Measurements from ENCODE around the gene NOA1. TPM values are rescaled to one million over a fixed set of nuclear protein-coding genes. Genes with fewer than 3 reads are reported as not detected.

NOA1 gene
- total RNA-seq, 2 experiments from 2014 or later = 22.4 to 23.6 TPM

DNA sequence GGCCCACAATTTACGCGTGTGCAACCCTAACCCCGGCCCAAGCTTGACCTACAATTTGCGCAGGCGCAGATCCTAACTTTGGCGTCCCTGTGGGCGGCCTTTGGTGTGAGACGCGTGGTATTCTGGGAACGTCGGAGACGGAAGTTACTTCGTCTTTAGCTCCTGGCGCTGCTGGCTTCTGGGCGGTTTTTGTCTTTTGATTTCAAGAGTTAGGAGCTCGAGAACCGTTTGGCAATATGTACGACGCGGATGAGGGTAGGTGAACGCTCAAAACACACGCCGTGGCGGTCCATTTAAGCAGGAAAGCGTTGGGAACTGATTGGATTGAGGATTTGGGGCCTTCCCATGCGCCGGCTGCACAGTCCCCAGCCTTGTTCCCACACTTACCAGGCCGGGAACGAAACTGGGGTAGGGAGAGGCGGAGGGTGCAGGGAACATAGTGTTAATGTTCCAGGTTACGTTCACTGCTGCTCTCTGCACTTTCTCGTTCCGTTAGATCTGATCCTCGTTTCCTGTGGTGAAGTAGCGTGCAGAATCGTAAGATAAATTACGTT, 1.4 kb upstream of the NOA1 start, which contains the start of gene POLR2B:
TSS of gene POLR2B (plus strand) at position 147 of the 554 bp plus-strand sequence. CDS start at position 237, 90 bp downstream.
- peaks cover under 1% of the 10 kb centered on the region for H3K9me3 Mint-ChIP-seq
- peaks cover 20% of the 10 kb centered on the region for H3K36me3 Mint-ChIP-seq
- ATAC-seq (ENCODE audit: low read depth) = peak; percentile 55
- peak within 1 kb of the TSS; percentile 99 for H3K4me3 Mint-ChIP-seq
- peak; percentile 85 for DNase-seq
- H3K27me3 Mint-ChIP-seq = no peaks in the 10 kb centered on the region
- H3K4me1 Mint-ChIP-seq = peaks cover 43% of the 10 kb centered on the region
- POLR2A ChIA-PET = interaction anchor here (0.6 to 4.7 kb wide), 20 partner anchors 9 to 1448 kb away, joined by 3 to 107 read pairs (median 5); partner anchors contain the start of genes AASDH, IGFBP7, PAICS and PPAT
- H3K27ac Mint-ChIP-seq = peak within 1 kb of the TSS; percentile 99

DNA sequence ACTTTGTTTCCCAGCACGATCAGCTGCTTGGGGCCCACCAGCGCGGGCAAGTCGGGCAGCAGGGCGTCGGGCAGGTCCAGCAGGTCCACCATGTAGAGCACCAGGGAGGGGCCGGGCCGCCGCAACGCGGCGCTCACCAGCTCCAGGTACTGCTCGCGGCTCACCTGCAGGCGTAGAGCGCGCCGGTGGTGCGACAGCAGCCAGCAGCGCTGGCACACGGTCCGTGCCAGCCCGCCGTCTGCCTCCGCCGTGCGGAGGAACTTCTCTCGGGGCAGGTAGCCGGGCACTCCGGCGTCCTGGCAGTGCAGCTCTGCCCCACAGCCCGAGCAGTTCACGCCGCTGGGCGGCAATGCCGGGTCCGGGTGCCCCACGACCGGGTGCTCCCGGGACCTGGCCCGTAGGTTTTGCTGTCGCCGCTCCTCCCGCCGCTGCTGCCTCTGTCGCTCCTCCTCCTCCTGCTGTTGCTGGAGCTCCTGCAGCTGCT, 527 bp downstream of the NOA1 start:
- Mint-ChIP-seq H3K27me3 (no peaks in the 10 kb centered on the region), H3K4me1 (peaks cover 43% of the 10 kb centered on the region), H3K4me3 (peak overlapping the region; percentile 99), H3K27ac (peak overlapping the region; percentile 99), H3K9me3 (peaks cover 12% of the 10 kb centered on the region), H3K36me3 (peaks cover 38% of the 10 kb centered on the region)
- peak; percentile 70 for DNase-seq
- POLR2A ChIA-PET = interaction anchor here (0.8 to 4.7 kb wide), 10 partner anchors 11 to 590 kb away, joined by 4 to 107 read pairs (median 12); partner anchors contain the start of genes AASDH, PAICS, PPAT and REST
- ATAC-seq (ENCODE audit: low read depth) = peak; percentile 21

DNA sequence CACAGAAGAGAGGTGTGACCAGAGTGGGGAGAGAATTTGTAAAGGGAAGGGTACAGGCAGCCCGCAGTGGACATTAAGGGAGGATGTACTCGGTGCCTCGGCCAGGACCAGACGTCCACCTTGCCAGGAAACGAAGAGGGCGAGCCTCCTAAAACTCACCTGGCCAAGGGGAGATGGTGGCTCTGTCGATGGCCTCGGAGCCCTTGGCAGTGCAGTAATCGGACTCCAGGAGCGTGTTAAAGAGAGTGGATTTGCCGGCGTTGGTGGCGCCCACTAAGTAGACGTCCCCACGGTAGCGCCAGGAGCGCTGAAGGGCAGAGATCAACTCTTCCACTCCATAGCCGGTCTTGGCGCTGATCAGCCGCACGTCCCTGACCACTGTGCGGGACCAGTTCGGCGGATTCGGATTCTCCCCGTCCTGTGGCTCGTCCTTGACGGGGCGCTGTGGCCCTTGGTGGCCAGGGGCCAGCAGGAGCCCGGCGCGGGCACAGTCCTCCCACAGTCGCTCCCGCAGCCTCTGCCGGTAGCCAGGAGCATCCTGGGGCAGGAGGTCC, 1.0 kb downstream of the NOA1 start:
- Mint-ChIP-seq H3K9me3 (peaks cover 12% of the 10 kb centered on the region), H3K27me3 (no peaks in the 10 kb centered on the region), H3K4me3 (peak overlapping the region; percentile 99), H3K27ac (peak overlapping the region; percentile 17), H3K4me1 (peaks cover 41% of the 10 kb centered on the region), H3K36me3 (peaks cover 41% of the 10 kb centered on the region)
- POLR2A ChIA-PET = interaction anchor here (3.8 to 4.7 kb wide), 3 partner anchors 13 to 541 kb away, joined by 22 to 107 read pairs (median 43); partner anchors contain the start of genes PAICS, PPAT and REST
- ATAC-seq (ENCODE audit: low read depth) (no peak), DNase-seq (no peak)

DNA sequence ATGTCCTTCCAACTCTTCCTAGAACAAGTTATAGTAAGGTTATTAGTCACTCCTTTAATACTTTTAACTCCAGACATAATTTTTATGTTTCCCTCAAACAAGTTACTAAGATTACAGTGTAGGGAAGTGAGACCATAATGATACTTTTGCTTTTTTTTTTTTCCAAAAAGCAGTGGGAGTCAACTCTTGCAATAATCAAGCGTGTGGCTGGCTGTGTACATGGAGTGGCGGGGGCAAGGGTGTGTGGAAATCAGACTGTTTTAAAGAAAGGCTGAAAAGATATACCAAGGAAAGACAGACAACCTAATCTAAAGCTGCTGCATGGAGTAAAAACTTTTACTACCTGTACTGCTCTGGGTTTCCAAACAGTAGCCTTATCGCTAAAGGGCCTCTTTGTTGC, 4.1 kb downstream of the NOA1 start:
- peaks cover 12% of the 10 kb centered on the region for H3K9me3 Mint-ChIP-seq
- no peak for DNase-seq
- peaks cover 31% of the 10 kb centered on the region for H3K4me1 Mint-ChIP-seq
- no peaks in the 10 kb centered on the region for H3K27me3 Mint-ChIP-seq
- ATAC-seq (ENCODE audit: low read depth) = no peak
- H3K27ac Mint-ChIP-seq = no peak overlapping the region
- peaks cover 40% of the 10 kb centered on the region for H3K36me3 Mint-ChIP-seq
- POLR2A ChIA-PET = no interaction called here
- no peak overlapping the region for H3K4me3 Mint-ChIP-seq

DNA sequence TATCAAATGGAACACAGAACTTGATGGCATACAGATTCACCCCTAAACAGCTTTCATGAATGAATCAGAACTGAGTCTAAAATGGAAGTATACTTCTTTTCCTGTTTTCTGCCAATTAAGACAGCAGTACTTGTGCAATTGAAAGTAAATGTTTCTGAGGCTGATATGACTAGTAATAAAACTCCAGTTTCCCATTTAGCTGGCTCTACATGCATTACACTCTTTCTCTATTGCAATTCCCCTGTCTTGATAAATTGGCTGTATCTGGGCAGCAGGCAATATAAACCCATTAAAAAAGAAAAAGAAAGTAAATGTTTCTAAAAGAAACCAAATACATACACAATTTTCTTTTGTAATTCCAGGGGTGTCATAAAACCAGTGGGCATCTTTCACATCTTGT, 4.6 kb downstream of the NOA1 start:
- peaks cover 12% of the 10 kb centered on the region for H3K9me3 Mint-ChIP-seq
- H3K36me3 Mint-ChIP-seq = peaks cover 40% of the 10 kb centered on the region
- ATAC-seq (ENCODE audit: low read depth) = no peak
- POLR2A ChIA-PET = no interaction called here
- H3K4me3 Mint-ChIP-seq = no peak overlapping the region
- H3K27me3 Mint-ChIP-seq = no peaks in the 10 kb centered on the region
- H3K4me1 Mint-ChIP-seq = peaks cover 31% of the 10 kb centered on the region
- no peak overlapping the region for H3K27ac Mint-ChIP-seq
- DNase-seq = no peak

DNA sequence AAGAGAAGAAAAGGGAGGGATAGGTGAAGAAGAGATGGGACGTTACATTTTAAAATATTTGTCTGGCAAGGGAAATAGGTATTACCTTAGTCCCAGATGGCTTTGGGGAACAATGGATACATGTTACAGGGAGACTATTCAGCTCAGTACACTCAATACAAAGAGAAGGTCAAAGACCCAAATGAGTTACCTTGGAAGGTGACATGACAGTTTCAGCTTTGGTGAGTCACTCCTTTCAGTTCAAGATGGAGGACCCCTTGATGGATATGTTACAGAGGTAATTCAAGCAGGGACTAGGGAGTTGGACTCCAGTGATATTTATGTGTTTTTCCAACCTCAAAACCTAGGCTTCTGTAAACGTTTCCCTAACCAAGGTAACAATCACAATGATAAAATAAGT, 5.0 kb downstream of the NOA1 start:
- peaks cover 30% of the 10 kb centered on the region for H3K4me1 Mint-ChIP-seq

DNA sequence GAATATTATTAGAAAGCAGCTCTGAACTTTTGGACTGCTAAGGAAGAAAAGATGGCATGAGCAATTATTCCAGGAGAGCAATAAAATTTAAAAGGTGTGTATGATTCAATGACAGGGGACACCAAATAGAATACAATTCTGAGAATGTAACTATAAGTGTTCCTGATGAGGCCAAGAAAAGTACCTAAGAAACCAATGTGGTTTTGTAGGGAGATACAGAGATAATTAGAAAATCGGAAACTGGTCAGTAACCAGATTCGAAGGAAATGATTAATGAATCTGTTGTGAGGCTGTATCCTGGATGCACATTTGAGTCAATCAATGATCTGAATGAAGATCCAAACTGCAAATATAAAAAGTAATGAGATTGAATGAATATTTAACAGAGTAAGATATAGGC, 6.0 kb downstream of the NOA1 start:
- ATAC-seq (ENCODE audit: low read depth) (no peak), DNase-seq (no peak)
- POLR2A ChIA-PET = no interaction called here
- Mint-ChIP-seq H3K27ac (no peak overlapping the region), H3K4me1 (peaks cover 32% of the 10 kb centered on the region), H3K9me3 (peaks cover 12% of the 10 kb centered on the region), H3K36me3 (peaks cover 47% of the 10 kb centered on the region), H3K27me3 (no peaks in the 10 kb centered on the region), H3K4me3 (no peak overlapping the region)

More for the DNA sequence above, 5.0 kb downstream of the NOA1 start:
- ATAC-seq (ENCODE audit: low read depth) = no peak
- POLR2A ChIA-PET = interaction anchor here (0.6 kb wide), 1 partner anchor 16 kb away, joined by 4 read pairs; no protein-coding TSS in a partner anchor
- Mint-ChIP-seq H3K27ac (no peak overlapping the region), H3K36me3 (peaks cover 41% of the 10 kb centered on the region), H3K4me3 (no peak overlapping the region), H3K9me3 (peaks cover 12% of the 10 kb centered on the region), H3K27me3 (no peaks in the 10 kb centered on the region)
- no peak for DNase-seq

DNA sequence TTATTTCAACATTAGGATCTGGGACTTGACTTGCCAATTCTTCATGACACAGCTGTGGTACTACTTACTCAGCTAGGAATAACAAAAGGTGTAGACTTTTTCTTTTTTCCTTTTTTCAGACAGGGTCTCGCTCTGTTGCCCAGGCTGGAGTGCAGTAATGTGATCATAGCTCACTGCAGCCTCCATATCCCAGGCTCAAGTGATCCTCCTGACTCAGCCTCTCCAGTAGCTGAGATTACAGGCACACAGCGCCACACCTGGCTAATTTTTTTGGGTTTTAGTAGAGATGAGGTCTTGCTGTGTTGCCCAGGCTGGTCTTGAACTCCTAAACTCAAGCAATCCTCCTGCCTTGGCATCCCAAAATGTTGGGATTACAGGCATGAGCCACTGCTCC, 16.3 kb downstream of the NOA1 start:
- ATAC-seq (ENCODE audit: low read depth) = no peak
- Mint-ChIP-seq H3K4me3 (no peak overlapping the region), H3K27me3 (no peaks in the 10 kb centered on the region), H3K9me3 (no peaks in the 10 kb centered on the region), H3K4me1 (no peaks in the 10 kb centered on the region), H3K36me3 (peaks cover 12% of the 10 kb centered on the region), H3K27ac (no peak overlapping the region)
- DNase-seq = no peak
- POLR2A ChIA-PET = interaction anchor here (0.6 to 2.4 kb wide), 2 partner anchors 17 to 52 kb away, joined by 4 to 11 read pairs; partner anchors contain the start of genes NOA1 and POLR2B

DNA sequence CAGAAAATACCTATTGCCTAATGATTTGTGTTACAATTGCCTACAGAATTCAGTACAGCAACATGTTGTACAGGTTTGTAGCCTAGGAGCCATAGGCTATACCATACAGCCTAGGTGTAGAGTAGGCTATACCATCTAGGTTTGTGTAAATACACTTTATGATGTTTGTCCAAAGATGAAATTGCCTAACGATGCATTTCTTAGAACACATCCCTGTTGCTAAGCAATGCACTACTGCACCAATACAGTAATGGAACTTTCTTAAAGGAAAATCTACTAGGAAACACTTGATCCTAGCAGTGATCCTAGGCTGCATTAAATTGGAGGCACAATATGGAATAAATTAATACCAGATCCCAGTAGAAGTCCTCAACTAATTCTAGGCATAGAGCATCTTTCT, 18.3 kb downstream of the NOA1 start:
- Mint-ChIP-seq H3K9me3 (no peaks in the 10 kb centered on the region), H3K27me3 (no peaks in the 10 kb centered on the region), H3K36me3 (peaks cover 5% of the 10 kb centered on the region), H3K4me3 (no peak overlapping the region), H3K27ac (no peak overlapping the region), H3K4me1 (no peaks in the 10 kb centered on the region)
- DNase-seq = no peak
- POLR2A ChIA-PET = interaction anchor here (2.4 kb wide), 1 partner anchor 19 kb away, joined by 11 read pairs; the partner anchor contains the start of genes NOA1 and POLR2B
- ATAC-seq (ENCODE audit: low read depth) = no peak

DNA sequence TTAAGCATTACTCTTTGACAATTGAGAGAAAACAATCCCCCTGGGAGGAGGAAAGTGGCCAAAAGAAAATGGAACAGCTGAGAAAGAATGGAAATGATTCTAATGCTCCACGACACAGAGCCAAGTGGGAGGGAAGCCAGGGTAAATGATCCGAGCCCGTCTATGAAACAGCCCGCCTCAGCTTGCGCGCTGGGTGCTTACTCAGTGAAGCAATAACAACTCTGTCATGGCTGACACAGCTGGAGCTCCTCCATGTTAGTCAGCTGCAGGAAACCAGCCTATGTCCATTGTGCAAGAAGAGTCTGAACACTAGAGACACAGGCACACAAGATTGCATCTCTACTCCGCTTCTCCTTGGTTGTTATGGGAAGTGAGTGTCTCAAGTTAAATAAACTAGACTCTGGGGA, 19.3 kb downstream of the NOA1 start:
- POLR2A ChIA-PET = no interaction called here
- H3K36me3 Mint-ChIP-seq = peaks cover 5% of the 10 kb centered on the region
- ATAC-seq (ENCODE audit: low read depth) = no peak
- no peaks in the 10 kb centered on the region for H3K4me1 Mint-ChIP-seq
- no peaks in the 10 kb centered on the region for H3K27me3 Mint-ChIP-seq
- H3K27ac Mint-ChIP-seq = no peak overlapping the region
- no peak overlapping the region for H3K4me3 Mint-ChIP-seq
- H3K9me3 Mint-ChIP-seq = no peaks in the 10 kb centered on the region
- DNase-seq = no peak

DNA sequence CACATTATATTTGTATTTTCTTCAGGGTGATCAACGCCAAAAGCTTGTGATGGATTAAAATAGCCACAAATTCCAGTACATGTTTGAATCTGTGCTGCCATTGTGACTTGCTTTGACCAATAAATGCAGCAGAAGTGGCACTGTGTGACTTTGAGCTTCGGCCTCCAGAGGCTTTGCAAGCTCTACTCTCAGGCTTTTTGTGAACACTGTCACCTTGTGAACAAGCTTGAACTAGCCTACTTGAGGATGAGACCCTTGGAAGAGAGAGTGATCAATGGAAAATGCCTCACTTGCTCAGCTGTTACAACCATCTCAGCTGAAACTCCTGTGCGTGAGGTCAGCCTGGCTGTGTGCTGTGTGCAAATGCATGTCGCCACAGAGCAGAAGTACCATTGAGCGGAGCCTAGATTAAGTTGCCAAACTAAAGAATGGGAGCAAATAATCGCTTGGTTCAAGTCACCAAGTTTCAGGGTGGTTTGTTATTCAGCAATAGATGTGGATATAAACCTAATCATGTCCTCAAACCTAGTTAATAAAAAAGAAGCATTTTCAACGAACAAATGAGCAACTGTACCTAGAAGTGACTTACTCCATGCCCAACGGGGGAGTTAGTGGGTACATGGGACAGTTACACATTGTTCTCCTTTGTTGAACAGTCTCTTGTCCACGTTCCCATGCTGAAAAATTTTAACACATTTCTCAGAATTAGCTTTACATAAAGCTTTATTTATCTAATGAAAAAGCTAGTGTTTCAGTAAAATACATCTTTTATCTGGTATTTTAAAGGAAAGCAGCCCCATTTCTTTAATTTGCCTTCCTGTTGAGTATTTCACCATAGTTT, 23.5 kb downstream of the NOA1 start:
- POLR2A ChIA-PET = no interaction called here
- H3K36me3 Mint-ChIP-seq = no peaks in the 10 kb centered on the region
- H3K4me1 Mint-ChIP-seq = no peaks in the 10 kb centered on the region
- H3K4me3 Mint-ChIP-seq = no peak overlapping the region
- no peak for DNase-seq
- no peaks in the 10 kb centered on the region for H3K9me3 Mint-ChIP-seq
- H3K27ac Mint-ChIP-seq = no peak overlapping the region
- ATAC-seq (ENCODE audit: low read depth) = no peak
- no peaks in the 10 kb centered on the region for H3K27me3 Mint-ChIP-seq

DNA sequence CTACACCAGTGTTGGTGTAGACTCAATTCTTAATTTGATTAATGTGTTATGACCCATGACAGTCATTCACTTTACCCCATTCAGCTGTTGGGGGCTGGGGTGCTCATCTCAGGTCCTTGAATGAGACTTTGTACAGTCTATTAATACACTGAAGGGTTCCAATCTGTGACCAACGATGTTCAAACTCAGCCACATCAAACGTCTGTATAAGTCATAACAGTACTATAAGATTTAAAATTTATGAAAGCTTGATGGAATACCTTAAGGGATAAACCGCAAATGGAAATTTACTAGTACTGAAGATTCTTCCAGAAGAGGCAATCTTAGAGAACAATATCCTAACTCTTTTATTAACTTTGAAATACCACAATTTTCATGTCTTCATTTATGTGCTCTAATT, 36.0 kb downstream of the NOA1 start:
- ATAC-seq (ENCODE audit: low read depth) = no peak
- no peak overlapping the region for H3K27ac Mint-ChIP-seq
- peaks cover 16% of the 10 kb centered on the region for H3K36me3 Mint-ChIP-seq
- peaks cover 1% of the 10 kb centered on the region for H3K4me1 Mint-ChIP-seq
- H3K9me3 Mint-ChIP-seq = no peaks in the 10 kb centered on the region
- POLR2A ChIA-PET = no interaction called here
- no peaks in the 10 kb centered on the region for H3K27me3 Mint-ChIP-seq
- H3K4me3 Mint-ChIP-seq = no peak overlapping the region
- no peak for DNase-seq

DNA sequence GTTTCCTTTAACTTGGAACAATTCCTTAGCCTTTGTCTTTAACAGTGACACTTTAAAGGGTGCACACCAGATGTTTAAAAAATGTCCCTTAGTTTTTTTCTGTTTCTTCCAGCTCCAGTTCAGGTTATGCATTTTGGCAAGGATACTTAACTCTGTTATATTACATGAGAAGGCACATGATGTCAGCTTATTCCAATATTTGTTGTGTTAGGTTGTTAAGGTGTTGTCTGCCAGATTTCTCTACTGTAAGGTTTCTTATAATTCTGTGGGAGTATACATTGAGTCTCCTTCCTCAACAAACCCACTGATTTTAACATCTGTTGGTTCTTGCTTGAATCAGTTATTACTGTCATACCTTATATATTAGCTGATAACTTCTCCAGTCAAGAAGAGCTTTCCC, 36.4 kb downstream of the NOA1 start:
- H3K9me3 Mint-ChIP-seq = no peaks in the 10 kb centered on the region
- peaks cover 16% of the 10 kb centered on the region for H3K36me3 Mint-ChIP-seq
- ATAC-seq (ENCODE audit: low read depth) = no peak
- H3K27me3 Mint-ChIP-seq = no peaks in the 10 kb centered on the region
- no peak for DNase-seq
- POLR2A ChIA-PET = no interaction called here
- H3K4me1 Mint-ChIP-seq = peaks cover 1% of the 10 kb centered on the region
- no peak overlapping the region for H3K4me3 Mint-ChIP-seq
- H3K27ac Mint-ChIP-seq = no peak overlapping the region

Measured in activated naive CD8-positive, alpha-beta T cell treated with anti-CD3 and anti-CD28 coated beads, Interleukin-2, amount 10 ng/mL, durations not matched to agents 7 days and 5 days (primary cell).